MCF 10A (cell line): ENCODE results near the gene IGIP. TPM values are rescaled to one million over a fixed set of nuclear protein-coding genes. Genes with fewer than 3 reads are reported as not detected.

ENCODE experiments used
- BruUV-seq: library from RNA; stranded (reverse); fragments of 400-500 nt; replicated peaks from 2 replicates; lab custom pipeline; 2021; lab: Mats Ljungman, UMichigan
- CTCF ChIA-PET: fragments of 300-600 bp; sonication (Branson Sonifier 250); formaldehyde crosslinking; extraction: SDS; loops from one replicate; lab custom pipeline; 2021; ENCODE audit warnings: antibody characterized with exemption, inconsistent platforms; lab: Yijun Ruan, JAX
- POLR2A ChIA-PET: fragments of 300-600, 350-650 bp; sonication (Branson Sonifier 250); formaldehyde crosslinking; extraction: SDS; loops from one replicate; lab custom pipeline; 2020; ENCODE audit warnings: antibody characterized with exemption, inconsistent platforms; lab: Yijun Ruan, JAX
- DNase-seq: peaks from one replicate; pipeline ENCODE4 v3.0.0-alpha.2; 2018; ENCODE audit not compliant: unreplicated experiment
- H3K27ac Mint-ChIP-seq: one replicate; pipeline ENCODE4 v1.8.0; 2022; ENCODE audit warnings: mild to moderate bottlenecking, low read depth, mixed read lengths; ENCODE audit not compliant: unreplicated experiment
- H3K27me3 Mint-ChIP-seq: one replicate; pipeline ENCODE4 v1.8.0; 2022; ENCODE audit warnings: mixed read lengths; ENCODE audit not compliant: insufficient read depth, unreplicated experiment
- H3K36me3 Mint-ChIP-seq: one replicate; pipeline ENCODE4 v1.8.0; 2022; ENCODE audit warnings: mild to moderate bottlenecking, moderate library complexity, mixed read lengths; ENCODE audit not compliant: insufficient read depth, unreplicated experiment
- H3K4me1 Mint-ChIP-seq: one replicate; pipeline ENCODE4 v1.8.0; 2022; ENCODE audit warnings: mixed read lengths; ENCODE audit not compliant: insufficient read depth, unreplicated experiment
- H3K4me3 Mint-ChIP-seq: one replicate; pipeline ENCODE4 v1.8.0; 2022; ENCODE audit warnings: mild to moderate bottlenecking, moderate library complexity, mixed read lengths; ENCODE audit not compliant: unreplicated experiment
- H3K9me3 Mint-ChIP-seq: one replicate; pipeline ENCODE4 v1.8.0; 2022; ENCODE audit warnings: mixed read lengths; ENCODE audit not compliant: unreplicated experiment
- CTCF ChIP-seq: fragments of 200-600 bp; IDR thresholded peaks from one replicate; pipeline ENCODE4 v1.8.0; 2022; ENCODE audit warnings: antibody characterized with exemption, mild to moderate bottlenecking; ENCODE audit not compliant: unreplicated experiment
- intact Hi-C: fragments of 100-400 bp; cut with micrococcal nuclease; formaldehyde crosslinking; loops from 2 replicates; pipeline ENCODE4 v1.14.1; 2022
- total RNA-seq: library from RNA; stranded (reverse); gene quantifications from 2 replicates; pipeline ENCODE4 v1.2.3, GENCODE V29; 2022

Gene IGIP
- total RNA-seq, 1 experiment from 2014 or later: 7.5 TPM

- H3K4me1 Mint-ChIP-seq: peaks cover 9% of the 10 kb centered on the region
- no peaks in the 10 kb centered on the region for H3K9me3 Mint-ChIP-seq
- CTCF ChIA-PET: interaction anchor here (0.7 to 1.2 kb wide), 9 partner anchors 8 to 197 kb away, joined by 3 to 8 read pairs (median 3); no protein-coding TSS in a partner anchor
- no peak for TF ChIP-seq CTCF
- no peak for DNase-seq
- POLR2A ChIA-PET: interaction anchor here (0.6 to 1.5 kb wide), 4 partner anchors 12 to 56 kb away, joined by 3 to 4 read pairs (median 3); no protein-coding TSS in a partner anchor
- intact Hi-C loops: no loop called here
- BruUV-seq: no TSS peak
- no peaks in the 10 kb centered on the region for H3K27me3 Mint-ChIP-seq
- no peak overlapping the region for H3K27ac Mint-ChIP-seq
- H3K36me3 Mint-ChIP-seq: peaks cover 6% of the 10 kb centered on the region
- H3K4me3 Mint-ChIP-seq: no peak overlapping the region
These were observed 36.5 kb downstream of the IGIP start for GRCh38 chr5:140162275-140162674.

GRCh38 chr5:140162781-140163180 lies 37.0 kb downstream of the IGIP start:
- no TSS peak for BruUV-seq
- TF ChIP-seq CTCF: no peak
- Mint-ChIP-seq H3K4me3 (no peak overlapping the region), H3K9me3 (no peaks in the 10 kb centered on the region), H3K36me3 (peaks cover 6% of the 10 kb centered on the region), H3K27me3 (no peaks in the 10 kb centered on the region), H3K4me1 (peaks cover 7% of the 10 kb centered on the region), H3K27ac (no peak overlapping the region)
- ChIA-PET POLR2A (interaction anchor here (1.2 to 1.5 kb wide), 2 partner anchors 11 to 13 kb away, joined by 3 to 4 read pairs; no protein-coding TSS in a partner anchor), CTCF (interaction anchor here (0.7 to 1.2 kb wide), 7 partner anchors 9 to 189 kb away, joined by 3 to 8 read pairs (median 4); no protein-coding TSS in a partner anchor)
- DNase-seq: no peak
- intact Hi-C loops: no loop called here

GRCh38 chr5:140165101-140165922 lies 39.6 kb downstream of the IGIP start:
- no peak for TF ChIP-seq CTCF
- Mint-ChIP-seq H3K4me3 (no peak overlapping the region), H3K9me3 (no peaks in the 10 kb centered on the region), H3K27ac (no peak overlapping the region), H3K36me3 (peaks cover 6% of the 10 kb centered on the region), H3K27me3 (no peaks in the 10 kb centered on the region), H3K4me1 (peaks cover 7% of the 10 kb centered on the region)
- ChIA-PET POLR2A (interaction anchor here (0.6 to 1.4 kb wide), 6 partner anchors 9 to 124 kb away, joined by 3 to 6 read pairs (median 4); partner anchors contain the start of gene CYSTM1), CTCF (interaction anchor here (0.8 to 1.3 kb wide), 6 partner anchors 15 to 230 kb away, joined by 3 to 4 read pairs (median 3); no protein-coding TSS in a partner anchor)
- no peak for DNase-seq
- intact Hi-C loops: no loop called here
- BruUV-seq: no TSS peak

- POLR2A ChIA-PET: interaction anchor here (1.0 to 1.3 kb wide), 3 partner anchors 9 to 125 kb away, joined by 4 to 6 read pairs (median 5); partner anchors contain the start of gene CYSTM1
- intact Hi-C loops: no loop called here
- Mint-ChIP-seq H3K4me3 (no peak overlapping the region), H3K36me3 (peaks cover 6% of the 10 kb centered on the region), H3K4me1 (peaks cover 7% of the 10 kb centered on the region), H3K27ac (no peak overlapping the region), H3K27me3 (no peaks in the 10 kb centered on the region), H3K9me3 (no peaks in the 10 kb centered on the region)
- CTCF ChIA-PET: interaction anchor here (0.6 to 1.3 kb wide), 10 partner anchors 9 to 230 kb away, joined by 3 to 5 read pairs (median 3); no protein-coding TSS in a partner anchor
- DNase-seq: no peak
- no peak for TF ChIP-seq CTCF
- no TSS peak for BruUV-seq
These were observed 40.2 kb downstream of the IGIP start for GRCh38 chr5:140165923-140166270.
